Measurements from ENCODE around the gene SPOCK1.

SPOCK1 gene

DNA sequence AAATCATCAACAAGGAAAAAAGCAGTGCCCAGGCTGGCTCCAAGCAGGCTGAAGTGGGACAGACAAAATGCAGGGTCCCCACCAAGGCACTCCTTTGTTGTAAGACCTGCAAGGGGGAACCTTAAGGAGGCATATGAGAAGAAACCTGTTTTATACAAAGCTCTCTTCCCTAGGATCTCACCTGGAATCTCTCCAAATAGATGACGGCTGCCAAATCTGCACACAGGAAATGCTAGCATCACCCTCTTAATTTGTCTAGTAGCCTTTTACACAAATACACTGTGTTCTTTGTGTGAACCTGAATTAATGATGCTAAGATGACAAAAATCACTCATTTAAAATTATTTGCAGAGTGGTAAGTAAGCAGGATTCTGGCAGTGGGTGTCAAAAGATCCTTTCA is 280.2 kb downstream of the SPOCK1 start:
- TF ChIP-seq, protein P1, sequence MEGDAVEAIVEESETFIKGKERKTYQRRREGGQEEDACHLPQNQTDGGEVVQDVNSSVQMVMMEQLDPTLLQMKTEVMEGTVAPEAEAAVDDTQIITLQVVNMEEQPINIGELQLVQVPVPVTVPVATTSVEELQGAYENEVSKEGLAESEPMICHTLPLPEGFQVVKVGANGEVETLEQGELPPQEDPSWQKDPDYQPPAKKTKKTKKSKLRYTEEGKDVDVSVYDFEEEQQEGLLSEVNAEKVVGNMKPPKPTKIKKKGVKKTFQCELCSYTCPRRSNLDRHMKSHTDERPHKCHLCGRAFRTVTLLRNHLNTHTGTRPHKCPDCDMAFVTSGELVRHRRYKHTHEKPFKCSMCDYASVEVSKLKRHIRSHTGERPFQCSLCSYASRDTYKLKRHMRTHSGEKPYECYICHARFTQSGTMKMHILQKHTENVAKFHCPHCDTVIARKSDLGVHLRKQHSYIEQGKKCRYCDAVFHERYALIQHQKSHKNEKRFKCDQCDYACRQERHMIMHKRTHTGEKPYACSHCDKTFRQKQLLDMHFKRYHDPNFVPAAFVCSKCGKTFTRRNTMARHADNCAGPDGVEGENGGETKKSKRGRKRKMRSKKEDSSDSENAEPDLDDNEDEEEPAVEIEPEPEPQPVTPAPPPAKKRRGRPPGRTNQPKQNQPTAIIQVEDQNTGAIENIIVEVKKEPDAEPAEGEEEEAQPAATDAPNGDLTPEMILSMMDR (conservative IDR thresholded peaks at IDR 0.05; ENCODE audit: control insufficient read depth, insufficient read depth, low read depth, low read length) = no peak
- peak; percentile 43 for DNase-seq (ENCODE audit: low read depth)
- H3K4me3 ChIP-seq (ENCODE audit: control insufficient read depth, low read depth, low read length) = no peak overlapping the region

DNA sequence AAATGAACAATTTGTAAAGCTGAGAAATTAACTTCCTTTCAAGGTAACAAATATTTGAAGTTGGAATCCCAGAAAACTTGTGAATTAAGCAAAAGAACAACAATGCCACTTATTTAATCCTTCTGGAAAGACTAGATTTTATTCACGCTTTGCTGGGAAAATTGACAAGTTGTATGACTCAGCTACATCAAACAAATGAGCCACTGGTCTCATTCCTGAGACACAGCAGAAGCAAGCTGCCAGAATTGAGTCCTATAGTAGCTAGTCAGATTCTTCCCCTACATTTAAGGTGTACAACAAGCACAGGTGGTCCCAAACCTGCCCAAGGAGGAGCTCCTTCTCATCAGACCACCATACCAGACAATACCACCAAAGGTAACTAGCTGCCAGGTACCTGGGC is 280.7 kb downstream of the SPOCK1 start:
- DNase-seq (ENCODE audit: low read depth) = peak; percentile 78
- H3K4me3 ChIP-seq (ENCODE audit: control insufficient read depth, low read depth, low read length) = no peak overlapping the region
- TF ChIP-seq, protein P1 (conservative IDR thresholded peaks at IDR 0.05; ENCODE audit: control insufficient read depth, insufficient read depth, low read depth, low read length) = no peak

DNA sequence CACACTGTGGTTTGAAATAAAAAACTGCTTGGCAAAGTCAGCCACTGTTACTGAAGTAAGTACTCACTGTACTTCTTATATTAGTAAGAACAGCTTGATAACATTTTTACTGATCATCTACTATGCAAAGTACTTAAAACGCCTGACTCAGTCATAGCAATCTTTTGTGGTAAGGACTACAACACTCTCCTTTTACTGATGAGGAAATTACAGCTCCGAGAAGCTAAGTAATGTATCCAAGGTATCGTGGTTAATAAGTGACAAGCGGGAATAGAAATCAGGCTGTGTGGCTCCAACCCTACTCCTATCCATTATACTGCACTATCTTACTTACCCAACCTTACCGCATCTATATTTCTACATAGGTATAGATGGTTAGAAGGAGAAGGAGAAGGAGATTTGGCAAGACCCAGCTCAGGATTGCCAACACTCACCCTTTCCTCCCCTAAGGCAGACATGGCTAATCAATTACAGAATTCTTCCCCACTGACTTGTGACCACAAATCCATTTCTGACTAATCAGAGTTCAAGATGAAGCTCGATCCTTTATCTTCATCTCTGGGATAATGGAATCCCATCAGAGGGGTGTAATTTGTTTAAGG is 281.4 kb downstream of the SPOCK1 start:
- TF ChIP-seq, protein P1 (conservative IDR thresholded peaks at IDR 0.05; ENCODE audit: control insufficient read depth, insufficient read depth, low read depth, low read length) = no peak
- DNase-seq (ENCODE audit: low read depth) = peak; percentile 76
- no peak overlapping the region for H3K4me3 ChIP-seq (ENCODE audit: control insufficient read depth, low read depth, low read length)

DNA sequence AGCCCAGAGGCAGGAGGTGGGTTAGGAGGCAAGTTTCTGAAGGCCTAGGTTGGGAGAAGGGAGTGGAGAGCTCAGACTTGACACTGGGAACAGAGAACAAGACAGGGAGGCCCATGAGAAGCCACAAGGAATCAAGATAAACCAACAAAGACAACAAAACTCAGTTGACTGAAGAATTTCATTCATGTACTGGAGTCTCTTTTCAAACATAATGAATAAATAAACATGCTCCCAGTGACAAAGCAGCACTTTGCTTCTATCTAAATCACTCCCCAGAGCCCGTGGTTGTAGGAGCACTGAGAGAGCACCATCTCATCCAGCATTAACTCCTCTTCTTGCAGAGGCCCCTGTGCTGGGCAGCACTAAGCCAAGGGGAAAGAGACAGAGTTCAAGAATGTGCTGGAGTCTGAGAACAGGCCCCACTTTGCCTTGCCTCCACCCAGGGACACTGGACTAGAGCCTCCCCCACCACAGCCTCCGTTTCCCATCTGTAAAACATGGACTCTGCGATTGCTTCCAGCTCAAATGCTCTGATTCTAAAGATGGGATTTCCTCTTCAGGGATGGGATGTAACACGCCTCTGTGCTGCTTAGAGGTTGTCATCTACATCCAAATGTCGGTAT is 282.0 kb downstream of the SPOCK1 start:
- no peak overlapping the region for H3K4me3 ChIP-seq (ENCODE audit: control insufficient read depth, low read depth, low read length)
- DNase-seq (ENCODE audit: low read depth) = no peak
- TF ChIP-seq, protein P1 (conservative IDR thresholded peaks at IDR 0.05; ENCODE audit: control insufficient read depth, insufficient read depth, low read depth, low read length) = no peak

DNA sequence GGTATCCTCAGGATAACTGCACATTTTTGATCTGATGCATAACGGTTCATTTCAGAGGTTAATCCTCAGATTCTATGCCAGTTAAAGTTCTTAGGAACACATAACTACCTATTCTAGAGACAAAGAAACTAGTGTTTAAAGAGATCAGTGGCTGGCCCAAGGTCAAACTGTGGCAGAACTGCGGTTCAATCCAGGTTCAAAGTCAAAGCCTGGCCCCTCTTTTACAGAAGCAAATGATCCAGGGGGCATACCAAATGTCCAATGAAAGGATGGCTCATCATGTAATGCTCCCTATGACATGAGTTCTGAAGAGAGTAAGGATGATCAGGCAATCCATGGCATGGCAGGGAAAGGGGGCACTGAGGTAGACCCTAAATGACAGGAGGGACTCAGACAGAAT is 283.3 kb downstream of the SPOCK1 start:
- TF ChIP-seq, protein P1 (conservative IDR thresholded peaks at IDR 0.05; ENCODE audit: control insufficient read depth, insufficient read depth, low read depth, low read length) = no peak
- DNase-seq (ENCODE audit: low read depth) = no peak
- no peak overlapping the region for H3K4me3 ChIP-seq (ENCODE audit: control insufficient read depth, low read depth, low read length)

DNA sequence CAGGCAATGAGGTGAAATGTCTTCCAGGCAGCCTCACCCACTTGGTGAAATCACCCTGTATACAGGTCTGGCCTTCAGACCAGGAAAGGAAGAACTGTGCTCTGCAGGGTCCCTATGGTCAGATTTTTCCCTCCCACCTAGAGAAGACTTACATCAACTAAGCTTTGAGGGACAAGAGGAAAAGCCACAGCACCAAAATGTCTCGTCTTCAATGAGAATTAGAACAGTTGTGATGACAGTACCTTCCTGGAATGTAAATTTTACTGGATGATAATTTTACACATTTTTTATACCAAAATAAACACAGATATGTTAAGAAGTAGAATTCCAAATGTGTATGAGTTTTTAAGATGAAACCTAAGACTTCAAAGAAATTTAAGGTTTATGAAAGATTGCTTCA is 283.9 kb downstream of the SPOCK1 start:
- H3K4me3 ChIP-seq (ENCODE audit: control insufficient read depth, low read depth, low read length) = no peak overlapping the region
- no peak for DNase-seq (ENCODE audit: low read depth)
- TF ChIP-seq, protein P1 (conservative IDR thresholded peaks at IDR 0.05; ENCODE audit: control insufficient read depth, insufficient read depth, low read depth, low read length) = no peak

Data from fibroblast of mammary gland (primary cell).